Measurements from ENCODE around the gene PARD6A. TPM values are rescaled to one million over a fixed set of nuclear protein-coding genes. Genes with fewer than 3 reads are reported as not detected.

The PARD6A gene
- total RNA-seq, 3 donors from 2014 or later (not counting 1 experiment from before 2014, with no cell fraction given): 3.1 to 4.4 (median 3.3) TPM

DNA sequence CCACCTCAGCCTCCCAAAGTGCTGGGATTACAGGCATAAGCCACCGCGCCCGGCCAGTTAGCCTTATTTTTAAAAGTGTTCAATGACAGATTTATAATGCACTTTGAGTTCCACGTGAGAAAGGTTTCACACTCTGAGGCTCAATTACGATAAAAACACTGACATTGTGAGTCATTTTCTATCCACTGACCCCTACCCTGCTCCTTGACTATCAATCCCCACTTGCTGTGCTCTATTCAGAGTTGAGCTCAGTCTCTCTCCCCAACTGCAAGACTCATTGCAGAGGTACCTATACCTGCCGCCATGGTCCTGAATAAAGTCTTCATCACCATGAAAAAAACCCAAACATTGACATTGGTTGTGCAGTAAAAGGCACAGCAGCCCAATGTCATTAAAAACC, 49.8 kb downstream of the PARD6A start:
- H3K36me3 ChIP-seq (ENCODE audit: control insufficient read depth, insufficient read depth, low read length): no peaks in the 10 kb centered on the region
- intact Hi-C loops (cut with micrococcal nuclease): no loop called here
- no peaks in the 10 kb centered on the region for H3K9me3 ChIP-seq (ENCODE audit: control insufficient read depth, insufficient read depth, low read length)
- Mint-ChIP-seq H3K27me3 (ENCODE audit: low read depth in 2 of 2) (no peaks in the 10 kb centered on the region), H3K27ac (no peak overlapping the region), H3K4me3 (no peak overlapping the region), H3K9me3 (no peaks in the 10 kb centered on the region), H3K4me1 (peaks cover 0 to 6% of the 10 kb centered on the region in 2 donors), H3K36me3 (no peaks in the 10 kb centered on the region)
- no peak overlapping the region for H3K4me3 ChIP-seq (ENCODE audit: low read length)
- no peaks in the 10 kb centered on the region for H3K27me3 ChIP-seq (ENCODE audit: control insufficient read depth, insufficient read depth, low read length)
- no peak for DNase-seq
- H3K4me1 ChIP-seq (ENCODE audit: control insufficient read depth, insufficient read depth, low read length): no peaks in the 10 kb centered on the region
- ATAC-seq: no peak
- 97% methylated on average over 6 of the region's 6 CpGs for WGBS (ENCODE audit: insufficient coverage)
- H3K27ac ChIP-seq (ENCODE audit: low read length): no peak overlapping the region
- TF ChIP-seq, protein P1, sequence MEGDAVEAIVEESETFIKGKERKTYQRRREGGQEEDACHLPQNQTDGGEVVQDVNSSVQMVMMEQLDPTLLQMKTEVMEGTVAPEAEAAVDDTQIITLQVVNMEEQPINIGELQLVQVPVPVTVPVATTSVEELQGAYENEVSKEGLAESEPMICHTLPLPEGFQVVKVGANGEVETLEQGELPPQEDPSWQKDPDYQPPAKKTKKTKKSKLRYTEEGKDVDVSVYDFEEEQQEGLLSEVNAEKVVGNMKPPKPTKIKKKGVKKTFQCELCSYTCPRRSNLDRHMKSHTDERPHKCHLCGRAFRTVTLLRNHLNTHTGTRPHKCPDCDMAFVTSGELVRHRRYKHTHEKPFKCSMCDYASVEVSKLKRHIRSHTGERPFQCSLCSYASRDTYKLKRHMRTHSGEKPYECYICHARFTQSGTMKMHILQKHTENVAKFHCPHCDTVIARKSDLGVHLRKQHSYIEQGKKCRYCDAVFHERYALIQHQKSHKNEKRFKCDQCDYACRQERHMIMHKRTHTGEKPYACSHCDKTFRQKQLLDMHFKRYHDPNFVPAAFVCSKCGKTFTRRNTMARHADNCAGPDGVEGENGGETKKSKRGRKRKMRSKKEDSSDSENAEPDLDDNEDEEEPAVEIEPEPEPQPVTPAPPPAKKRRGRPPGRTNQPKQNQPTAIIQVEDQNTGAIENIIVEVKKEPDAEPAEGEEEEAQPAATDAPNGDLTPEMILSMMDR (IDR thresholded peaks at IDR 0.05): no peak

Other genes starting within 250 kb of the PARD6A start
- 1 to 10 TPM in 2 of 3 donors, under 1 TPM in 1; 0.88 to 2.5 (median 1.8) TPM for gene ZDHHC1, start 244.5 kb upstream of the PARD6A start, total RNA-seq
- gene HSD11B2, start 229.8 kb upstream of the PARD6A start, total RNA-seq: not detected
- 10 to 100 TPM; 76.0 to 84.9 (median 83.3) TPM for gene ATP6V0D1, start 179.8 kb upstream of the PARD6A start, total RNA-seq
- under 1 TPM in 1 of 3 donors, not detected in 2; 0.50 TPM for gene AGRP, start 177.4 kb upstream of the PARD6A start, total RNA-seq
- 100 to 1,000 TPM in 1 of 3 donors, 10 to 100 TPM in 2; 68.2 to 118 (median 74.8) TPM for gene RIPOR1, start 132.1 kb upstream of the PARD6A start, total RNA-seq
- 10 to 100 TPM; 61.4 to 76.7 (median 63.6) TPM for gene CTCF, start 98.4 kb upstream of the PARD6A start, total RNA-seq
- gene CARMIL2, start 15.8 kb upstream of the PARD6A start, total RNA-seq: 10 to 100 TPM; 46.4 to 64.0 (median 61.5) TPM
- gene ACD, start 700 bp upstream of the PARD6A start, total RNA-seq: 10 to 100 TPM; 34.4 to 58.0 (median 43.2) TPM
- gene ENKD1, start 5.8 kb downstream of the PARD6A start, total RNA-seq: 1 to 10 TPM; 3.4 to 4.2 (median 3.7) TPM
- 1 to 10 TPM; 3.5 to 4.4 (median 3.6) TPM for gene C16orf86, start 5.9 kb downstream of the PARD6A start, total RNA-seq
- gene GFOD2, start 58.4 kb downstream of the PARD6A start, total RNA-seq: 10 to 100 TPM in 1 of 3 donors, 1 to 10 TPM in 2; 6.5 to 10.9 (median 8.3) TPM
- 10 to 100 TPM; 20.9 to 25.8 (median 24.5) TPM for gene RANBP10, start 145.6 kb downstream of the PARD6A start, total RNA-seq
- under 1 TPM in 2 of 3 donors, not detected in 1; 0.15 to 0.68 TPM for gene TSNAXIP1, start 145.9 kb downstream of the PARD6A start, total RNA-seq
- 10 to 100 TPM; 25.5 to 35.8 (median 30.3) TPM for gene THAP11, start 181.4 kb downstream of the PARD6A start, total RNA-seq
- 10 to 100 TPM; 43.2 to 47.1 (median 43.3) TPM for gene NUTF2, start 186.0 kb downstream of the PARD6A start, total RNA-seq
- 10 to 100 TPM; 68.6 to 81.3 (median 78.9) TPM for gene CENPT, start 186.7 kb downstream of the PARD6A start, total RNA-seq
- 100 to 1,000 TPM in 2 of 3 donors, 10 to 100 TPM in 1; 91.9 to 111 (median 105) TPM for gene EDC4, start 212.1 kb downstream of the PARD6A start, total RNA-seq
- gene NRN1L, start 223.9 kb downstream of the PARD6A start, total RNA-seq: 1 to 10 TPM in 1 of 3 donors, under 1 TPM in 1, not detected in 1; 0.70 to 1.3 TPM
- 10 to 100 TPM; 16.8 to 24.7 (median 19.5) TPM for gene PSKH1, start 232.3 kb downstream of the PARD6A start, total RNA-seq

All from natural killer cell (primary cell).